Endothelial cell of umbilical vein (primary cell): ENCODE results near the gene NODAL.

Source experiments
- EZH2 ChIP-seq: IDR thresholded peaks from 2 replicates; pipeline ENCODE4 v1.6.1; 2012; ENCODE audit warnings: borderline replicate concordance, low read depth, mild to moderate bottlenecking, moderate library complexity, low read length, inconsistent platforms; ENCODE audit not compliant: severe bottlenecking
- POLR2A ChIP-seq: IDR thresholded peaks from 2 replicates; pipeline ENCODE4 v1.6.1; 2012; ENCODE audit warnings: low read depth, mild to moderate bottlenecking, control low read depth, low read length
- POLR2AphosphoS5 ChIP-seq: IDR thresholded peaks from 2 replicates; pipeline ENCODE4 v1.6.1; 2012; ENCODE audit warnings: low read depth, mild to moderate bottlenecking, control low read depth, low read length, moderate library complexity; ENCODE audit not compliant: insufficient read depth
- TF ChIP-seq, protein P1 (sequence below), 2 donors: IDR thresholded peaks; 1 replicate in 1 of 2; 2 replicates in 1 of 2; pipeline ENCODE4 v1.5.1; 2011; ENCODE audit warnings: low read length in 2 of 2, mild to moderate bottlenecking in 2 of 2, moderate library complexity in 2 of 2, control low read depth in 1 of 2, inconsistent platforms in 1 of 2, low read depth in 1 of 2; ENCODE audit not compliant: insufficient read depth in 1 of 2; ENCODE audit errors: extremely low read depth in 1 of 2

DNA sequence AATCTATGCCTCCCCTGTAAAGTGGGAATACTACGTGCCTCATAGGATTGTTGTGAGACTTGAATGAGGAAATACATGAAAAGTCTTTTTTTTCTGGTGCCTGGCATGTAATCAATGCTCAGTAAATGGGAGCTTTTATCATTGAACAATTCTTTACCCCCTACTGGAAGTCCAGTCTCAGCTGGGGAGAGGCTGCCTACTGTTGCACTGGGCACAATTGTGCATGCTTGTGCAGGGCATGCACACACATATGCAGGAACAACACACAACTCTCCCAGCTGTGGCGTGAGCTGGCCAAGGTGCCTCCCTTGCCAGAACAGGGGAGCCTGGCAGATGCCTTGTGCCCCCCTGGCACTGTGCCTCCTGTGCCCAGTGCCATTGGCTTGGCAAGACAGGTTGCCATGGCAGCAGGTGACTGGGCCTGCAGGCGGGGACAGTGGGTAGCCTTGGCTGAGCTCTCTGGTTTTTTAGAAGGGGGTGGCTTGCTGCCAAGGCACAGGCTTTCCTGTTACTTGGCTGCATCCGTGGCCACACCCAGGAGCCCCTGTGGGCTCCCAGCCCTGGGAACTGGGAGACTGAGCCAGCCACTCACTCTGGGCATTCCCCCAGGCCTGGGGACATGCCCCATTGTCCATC lies 21.0 kb upstream of the NODAL start:
- TF ChIP-seq, protein P1, sequence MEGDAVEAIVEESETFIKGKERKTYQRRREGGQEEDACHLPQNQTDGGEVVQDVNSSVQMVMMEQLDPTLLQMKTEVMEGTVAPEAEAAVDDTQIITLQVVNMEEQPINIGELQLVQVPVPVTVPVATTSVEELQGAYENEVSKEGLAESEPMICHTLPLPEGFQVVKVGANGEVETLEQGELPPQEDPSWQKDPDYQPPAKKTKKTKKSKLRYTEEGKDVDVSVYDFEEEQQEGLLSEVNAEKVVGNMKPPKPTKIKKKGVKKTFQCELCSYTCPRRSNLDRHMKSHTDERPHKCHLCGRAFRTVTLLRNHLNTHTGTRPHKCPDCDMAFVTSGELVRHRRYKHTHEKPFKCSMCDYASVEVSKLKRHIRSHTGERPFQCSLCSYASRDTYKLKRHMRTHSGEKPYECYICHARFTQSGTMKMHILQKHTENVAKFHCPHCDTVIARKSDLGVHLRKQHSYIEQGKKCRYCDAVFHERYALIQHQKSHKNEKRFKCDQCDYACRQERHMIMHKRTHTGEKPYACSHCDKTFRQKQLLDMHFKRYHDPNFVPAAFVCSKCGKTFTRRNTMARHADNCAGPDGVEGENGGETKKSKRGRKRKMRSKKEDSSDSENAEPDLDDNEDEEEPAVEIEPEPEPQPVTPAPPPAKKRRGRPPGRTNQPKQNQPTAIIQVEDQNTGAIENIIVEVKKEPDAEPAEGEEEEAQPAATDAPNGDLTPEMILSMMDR (IDR thresholded peaks at IDR 0.05; ENCODE audit: extremely low read depth in 1 of 2, insufficient read depth in 1 of 2, low read depth in 1 of 2, low read length in 2 of 2) = no peak
- TF ChIP-seq EZH2 (no peak), POLR2AphosphoS5 (no peak), POLR2A (no peak)
